Omental fat pad (tissue), 4 donors: ENCODE data around the gene PRDM7. TPM values are rescaled to one million over a fixed set of nuclear protein-coding genes. Genes with fewer than 3 reads are reported as not detected.
"Not testable (repeated sequence)": the region's sequence is repeated elsewhere in the genome, so short reads cannot be mapped to it uniquely, and the experiment has no call there.

Source experiments
- ATAC-seq: fragments of 150-250 bp; one replicate; pipeline ENCODE4 v1.9.1; 2016; ENCODE audit warnings: mild to moderate bottlenecking, moderate library complexity; ENCODE audit not compliant: low FRiP score
- DNase-seq: peaks from one replicate; pipeline ENCODE4 v3.0.0-alpha.2; 2019; ENCODE audit warnings: low spot score
- CTCF ChIP-seq, 3 donors: fragments of 450-650 bp; IDR thresholded peaks; one replicate each; pipeline ENCODE4 v1.5.1; 2016 to 2017; ENCODE audit warnings: antibody characterized with exemption in 3 of 3, mild to moderate bottlenecking in 3 of 3, moderate library complexity in 2 of 3
- total RNA-seq, 4 donors: library from RNA; depleted of rRNA; stranded (reverse); fragments of >200 nt; gene quantifications; one replicate each; pipeline ENCODE4 v1.1.0, GENCODE V29; 2016

Gene PRDM7
- total RNA-seq, 4 donors from 2014 or later: not detected

- no peak for TF ChIP-seq CTCF (IDR thresholded peaks at IDR 0.05)
- ATAC-seq (no peak), DNase-seq (no peak)
Measured at GRCh38 chr16:90012991-90013745, 64.0 kb downstream of the PRDM7 start.

GRCh38 chr16:90011908-90012501 is 65.1 kb downstream of the PRDM7 start:
- TF ChIP-seq CTCF (IDR thresholded peaks at IDR 0.05): no peak
- ATAC-seq (peak; percentile 37), DNase-seq (no peak)

- TF ChIP-seq CTCF (IDR thresholded peaks at IDR 0.05): no peak
Measured at GRCh38 chr16:90011508-90011819, 65.7 kb downstream of the PRDM7 start.

GRCh38 chr16:90010676-90011507 is 66.2 kb downstream of the PRDM7 start:
- DNase-seq (no peak), ATAC-seq (no peak)
- TF ChIP-seq CTCF (IDR thresholded peaks at IDR 0.05): no peak

More at GRCh38 chr16:90011508-90011819, 65.7 kb downstream of the PRDM7 start:
- no peak for ATAC-seq
- DNase-seq: no peak

GRCh38 chr16:90009172-90009899 is 67.8 kb downstream of the PRDM7 start:
- DNase-seq (no peak), ATAC-seq (peak; percentile 24)
- TF ChIP-seq CTCF (IDR thresholded peaks at IDR 0.05): no peak

- TF ChIP-seq CTCF (IDR thresholded peaks at IDR 0.05): no peak
- DNase-seq (no peak), ATAC-seq (no peak)
Measured at GRCh38 chr16:90008708-90009145, 68.4 kb downstream of the PRDM7 start.

GRCh38 chr16:90007635-90008234 is 69.4 kb downstream of the PRDM7 start:
- DNase-seq, ATAC-seq: not testable (repeated sequence)
